HepG2 (cell line): Measurements from ENCODE around the gene TACC3. TPM values are rescaled to one million over a fixed set of nuclear protein-coding genes. Genes with fewer than 3 reads are reported as not detected.

Experiments used
- ARID3A ChIP-seq: IDR thresholded peaks from 2 replicates; pipeline ENCODE4 v1.6.1; 2012; ENCODE audit warnings: low read depth, low read length, improper control_type of control experiment
- ETV5 ChIP-seq: IDR thresholded peaks from 2 replicates; pipeline ENCODE4 v1.6.1; 2018; ENCODE audit warnings: missing biosample characterization, missing genetic modification reagents, inconsistent platforms, borderline replicate concordance
- KLF9 ChIP-seq: IDR thresholded peaks from 2 replicates; pipeline ENCODE4 v1.6.1; 2016; ENCODE audit warnings: low read depth
- PHF8 ChIP-seq: sonication (generic); formaldehyde crosslinking; IDR thresholded peaks from 2 replicates; pipeline ENCODE4 v1.5.0; 2020; ENCODE audit warnings: missing genetic modification reagents
- SOX6 ChIP-seq, 2 experiments: fragments of 450-650 bp in 1 of 2; sonication (generic) in 1 of 2; formaldehyde crosslinking in 1 of 2; IDR thresholded peaks; 2 replicates each; pipeline versions ENCODE4 v1.4.0 to v1.6.1; 2017 to 2020; ENCODE audit warnings: antibody characterized with exemption in 1 of 2, mild to moderate bottlenecking in 1 of 2, missing genetic modification reagents in 1 of 2
- XRCC5 ChIP-seq: fragments of 200-400 bp; formaldehyde crosslinking; optimal IDR thresholded peaks from 2 replicates; pipeline ENCODE3; 2017; ENCODE audit warnings: mild to moderate bottlenecking, low read length
- ZEB1 ChIP-seq: IDR thresholded peaks from 2 replicates; pipeline ENCODE4 v1.6.1; 2012; ENCODE audit warnings: mild to moderate bottlenecking, low read depth, inconsistent platforms; ENCODE audit not compliant: insufficient replicate concordance
- ZNF609 ChIP-seq: sonication (generic); formaldehyde crosslinking; IDR thresholded peaks from 2 replicates; pipeline ENCODE4 v1.4.0; 2020; ENCODE audit warnings: mild to moderate bottlenecking, missing genetic modification reagents, borderline replicate concordance
- ZNF629 ChIP-seq: sonication (generic); formaldehyde crosslinking; conservative IDR thresholded peaks from 2 replicates; pipeline ENCODE4 v1.5.0; 2020; ENCODE audit warnings: missing genetic modification reagents
- ZNF724P ChIP-seq: sonication (generic); formaldehyde crosslinking; IDR thresholded peaks from 2 replicates; pipeline ENCODE4 v1.8.0; 2022; ENCODE audit warnings: missing genetic modification reagents, borderline replicate concordance
- ZNF784 ChIP-seq: sonication (generic); formaldehyde crosslinking; IDR thresholded peaks from 2 replicates; pipeline ENCODE4 v1.5.1; 2020; ENCODE audit warnings: missing genetic modification reagents, mild to moderate bottlenecking, borderline replicate concordance
- polyA plus RNA-seq, 8 experiments: library from polyadenylated mRNA; depleted of rRNA in 3 of 8; stranded (reverse) in 7 of 8; unstranded in 1 of 8; fragments of >200 nt; fragmentation: Illumina TruSeq in 4 of 8; extraction: Trizol in 4 of 8; gene quantifications; 2 replicates each; pipeline versions ENCODE4 v1.2.1 to v1.2.3, GENCODE V29; 2011 to 2016; ENCODE audit warnings: low read depth in 4 of 8, missing spikeins in 1 of 8, mixed read lengths in 1 of 8; ENCODE audit not compliant: insufficient read depth in 1 of 8
- total RNA-seq, 5 experiments: library from RNA; depleted of rRNA; stranded (reverse); fragments of >200 nt; fragmentation: Illumina TruSeq; extraction: Trizol; gene quantifications; 2 replicates each; pipeline ENCODE4 v1.2.3, GENCODE V29; 2016; ENCODE audit warnings: low read depth in 1 of 5
- TF ChIP-seq, protein P1 (sequence below): sonication (generic); formaldehyde crosslinking; IDR thresholded peaks from 2 replicates; pipeline ENCODE4 v1.4.0; 2020; ENCODE audit warnings: missing genetic modification reagents, mild to moderate bottlenecking, borderline replicate concordance

The TACC3 gene
- total and polyA plus RNA-seq, 2 of the 13 experiments (the other 11 are each of a cell fraction or from before 2014, with no cell fraction given), result 20.3 to 21.2 TPM

DNA sequence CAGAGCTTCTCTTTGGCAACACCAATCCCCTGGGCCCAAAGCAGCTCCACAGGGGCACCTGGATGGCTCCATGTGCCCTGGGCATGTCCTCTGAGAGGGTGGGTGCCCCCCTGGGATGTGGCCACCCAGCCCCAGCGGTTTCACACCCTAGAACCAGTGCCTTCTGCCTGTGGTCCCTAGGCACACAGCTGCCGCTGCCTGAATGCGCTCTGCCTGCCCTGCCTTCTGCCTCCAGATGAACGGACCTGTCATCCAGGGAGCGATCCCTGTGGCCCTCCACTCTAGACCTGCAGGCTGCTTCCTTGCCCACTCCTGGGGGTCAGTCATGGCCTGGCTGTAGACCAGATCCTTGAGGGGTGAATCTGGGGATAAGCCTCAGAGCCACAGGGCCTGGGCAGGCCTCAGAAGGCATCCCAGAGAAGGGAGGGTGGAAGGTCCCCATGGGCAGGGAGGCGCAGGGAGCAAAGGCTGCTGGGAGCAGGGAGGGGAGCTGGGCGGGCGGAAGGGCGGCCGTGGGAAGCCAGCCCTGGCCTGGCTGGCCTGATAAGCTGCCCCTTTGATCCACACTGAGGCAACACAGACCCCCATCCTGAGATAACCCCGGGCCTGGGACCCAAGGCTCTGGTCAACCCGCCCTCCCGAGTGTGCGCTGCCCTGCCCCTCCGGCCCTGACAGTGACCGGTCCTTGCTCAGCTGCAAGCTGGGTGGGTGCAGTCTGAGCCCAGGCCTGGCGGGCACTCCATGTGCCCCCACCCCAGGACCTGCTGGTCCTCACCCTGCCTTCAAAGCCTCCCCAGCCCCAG is 63.7 kb downstream of the TACC3 start (continued):
- no peak for TF ChIP-seq ZNF784 (CRISPR knock-in tag)
- TF ChIP-seq PHF8 (CRISPR knock-in tag), result peak; percentile 65
- TF ChIP-seq ARID3A, result no peak
- TF ChIP-seq ETV5 (CRISPR knock-in tag), result peak; percentile 81
- peak; percentile 95 for TF ChIP-seq ZNF609
- no peak for TF ChIP-seq ZNF724P (CRISPR knock-in tag)
- TF ChIP-seq ZNF629 (CRISPR knock-in tag), result no peak
- TF ChIP-seq SOX6 (IDR thresholded peaks at IDR 0.05), result no peak
- TF ChIP-seq SOX6 (CRISPR knock-in tag; IDR thresholded peaks at IDR 0.05), result peak; percentile 83
- TF ChIP-seq KLF9 (CRISPR knock-in tag), result no peak
- TF ChIP-seq, protein P1, sequence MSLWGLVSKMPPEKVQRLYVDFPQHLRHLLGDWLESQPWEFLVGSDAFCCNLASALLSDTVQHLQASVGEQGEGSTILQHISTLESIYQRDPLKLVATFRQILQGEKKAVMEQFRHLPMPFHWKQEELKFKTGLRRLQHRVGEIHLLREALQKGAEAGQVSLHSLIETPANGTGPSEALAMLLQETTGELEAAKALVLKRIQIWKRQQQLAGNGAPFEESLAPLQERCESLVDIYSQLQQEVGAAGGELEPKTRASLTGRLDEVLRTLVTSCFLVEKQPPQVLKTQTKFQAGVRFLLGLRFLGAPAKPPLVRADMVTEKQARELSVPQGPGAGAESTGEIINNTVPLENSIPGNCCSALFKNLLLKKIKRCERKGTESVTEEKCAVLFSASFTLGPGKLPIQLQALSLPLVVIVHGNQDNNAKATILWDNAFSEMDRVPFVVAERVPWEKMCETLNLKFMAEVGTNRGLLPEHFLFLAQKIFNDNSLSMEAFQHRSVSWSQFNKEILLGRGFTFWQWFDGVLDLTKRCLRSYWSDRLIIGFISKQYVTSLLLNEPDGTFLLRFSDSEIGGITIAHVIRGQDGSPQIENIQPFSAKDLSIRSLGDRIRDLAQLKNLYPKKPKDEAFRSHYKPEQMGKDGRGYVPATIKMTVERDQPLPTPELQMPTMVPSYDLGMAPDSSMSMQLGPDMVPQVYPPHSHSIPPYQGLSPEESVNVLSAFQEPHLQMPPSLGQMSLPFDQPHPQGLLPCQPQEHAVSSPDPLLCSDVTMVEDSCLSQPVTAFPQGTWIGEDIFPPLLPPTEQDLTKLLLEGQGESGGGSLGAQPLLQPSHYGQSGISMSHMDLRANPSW (CRISPR knock-in tag), result no peak
- peak; percentile 36 for TF ChIP-seq XRCC5
- TF ChIP-seq ZEB1, result no peak
